Keratinocyte (primary cell): ENCODE data around the gene FNDC10. TPM values are rescaled to one million over a fixed set of nuclear protein-coding genes. Genes with fewer than 3 reads are reported as not detected.

Experiments
- DNase-seq: peaks from one replicate; pipeline ENCODE4 v3.0.0-alpha.2; 2011; ENCODE audit warnings: low read depth, missing footprints, low spot score
- FAIRE-seq: peaks from 2 replicates; lab custom pipeline; 2011; peaks lifted over from hg19 to GRCh38; lab: Jason Lieb, UNC
- H2AFZ ChIP-seq: 2 replicates; pipeline ENCODE4 v1.6.0; 2012; ENCODE audit warnings: low read length, control low read depth, inconsistent platforms; ENCODE audit not compliant: control insufficient read depth
- H3K27ac ChIP-seq: 2 replicates; pipeline ENCODE4 v1.5.1; 2011; ENCODE audit warnings: low read length; ENCODE audit not compliant: control insufficient read depth, insufficient read depth
- H3K27me3 ChIP-seq: 3 replicates; pipeline ENCODE4 v1.6.0; 2011; ENCODE audit warnings: low read length; ENCODE audit not compliant: control insufficient read depth, insufficient read depth; ENCODE audit errors: extremely low read depth
- H3K36me3 ChIP-seq, 2 experiments: 2 replicates in 1 of 2; 3 replicates in 1 of 2; pipeline ENCODE4 v1.5.1; 2011; ENCODE audit warnings: low read length in 2 of 2, mild to moderate bottlenecking in 1 of 2; ENCODE audit not compliant: control insufficient read depth in 2 of 2, insufficient read depth in 2 of 2; ENCODE audit errors: extremely low read depth in 1 of 2
- H3K4me1 ChIP-seq: 3 replicates; pipeline ENCODE4 v1.5.1; 2011; ENCODE audit warnings: low read length; ENCODE audit not compliant: control insufficient read depth, insufficient read depth; ENCODE audit errors: extremely low read depth
- H3K4me2 ChIP-seq: 3 replicates; pipeline ENCODE4 v1.6.0; 2011; ENCODE audit warnings: low read depth, low read length; ENCODE audit not compliant: control insufficient read depth, insufficient read depth; ENCODE audit errors: extremely low read depth
- H3K4me3 ChIP-seq, 3 experiments: fragments of 200-600 bp in 1 of 3; sonication (generic) in 1 of 3; 2 replicates in 2 of 3; 3 replicates in 1 of 3; pipeline ENCODE4 v1.5.1; 2011 to 2016; ENCODE audit warnings: low read length in 3 of 3, mild to moderate bottlenecking in 3 of 3, control low read depth in 2 of 3, inconsistent platforms in 1 of 3, low read depth in 1 of 3, mixed read lengths in 1 of 3, mixed run types in 1 of 3, moderate library complexity in 1 of 3; ENCODE audit not compliant: control insufficient read depth in 2 of 3, insufficient read depth in 2 of 3; ENCODE audit errors: extremely low read depth in 1 of 3
- H3K79me2 ChIP-seq: 2 replicates; pipeline ENCODE4 v1.6.0; 2012; ENCODE audit warnings: low read length; ENCODE audit not compliant: control insufficient read depth, insufficient read depth
- H3K9ac ChIP-seq: 3 replicates; pipeline ENCODE4 v1.6.0; 2011; ENCODE audit warnings: low read length; ENCODE audit not compliant: control insufficient read depth, insufficient read depth; ENCODE audit errors: extremely low read depth
- H3K9me1 ChIP-seq: 3 replicates; pipeline ENCODE4 v1.6.0; 2011; ENCODE audit warnings: low read length; ENCODE audit not compliant: control insufficient read depth, insufficient read depth; ENCODE audit errors: extremely low read depth
- H3K9me3 ChIP-seq: 2 replicates; pipeline ENCODE4 v1.5.1; 2012; ENCODE audit warnings: low read depth, low read length; ENCODE audit not compliant: control insufficient read depth
- H4K20me1 ChIP-seq: 3 replicates; pipeline ENCODE4 v1.6.0; 2011; ENCODE audit warnings: low read length; ENCODE audit not compliant: control insufficient read depth, insufficient read depth; ENCODE audit errors: extremely low read depth
- EZH2 ChIP-seq: IDR thresholded peaks from one replicate; pipeline ENCODE4 v1.6.1; 2012; ENCODE audit warnings: inconsistent platforms, mild to moderate bottlenecking, low read length, moderate library complexity
- dilution Hi-C: fragments of 300-500 bp; cut with MboI; formaldehyde crosslinking; loops from one replicate; pipeline ENCODE4 v1.7.0; 2020; ENCODE audit warnings: low sequenced_read_pairs; ENCODE audit not compliant: extremely low pct_ligation_motif_present
- polyA plus RNA-seq, 5 experiments: library from polyadenylated mRNA; depleted of rRNA in 3 of 5; stranded (reverse) in 3 of 5; stranded (forward) in 1 of 5; unstranded in 1 of 5; fragments of >200 nt; gene quantifications; 1 replicate in 1 of 5; 2 replicates in 3 of 5; 3 replicates in 1 of 5; pipeline versions ENCODE4 v1.2.1 to v1.2.3, GENCODE V29; 2011 to 2012; ENCODE audit warnings: missing spikeins in 2 of 5, low read depth in 1 of 5, low replicate concordance in 1 of 5
- TF ChIP-seq, protein P1 (sequence below), 3 experiments: IDR thresholded peaks in 1 of 3; conservative IDR thresholded peaks in 1 of 3; optimal IDR thresholded peaks in 1 of 3; 2 replicates in 2 of 3; 3 replicates in 1 of 3; pipeline versions ENCODE3 to v1.5.1; 2011; ENCODE audit warnings: low read length in 3 of 3, mild to moderate bottlenecking in 3 of 3, moderate library complexity in 2 of 3, control low read depth in 1 of 3, inconsistent platforms in 1 of 3; ENCODE audit not compliant: insufficient read depth in 2 of 3; ENCODE audit errors: extremely low read depth in 1 of 3

Gene FNDC10
- polyA plus RNA-seq, 1 donor (not counting 4 experiments of a cell fraction or from before 2014, with no cell fraction given): 1.2 TPM

DNA sequence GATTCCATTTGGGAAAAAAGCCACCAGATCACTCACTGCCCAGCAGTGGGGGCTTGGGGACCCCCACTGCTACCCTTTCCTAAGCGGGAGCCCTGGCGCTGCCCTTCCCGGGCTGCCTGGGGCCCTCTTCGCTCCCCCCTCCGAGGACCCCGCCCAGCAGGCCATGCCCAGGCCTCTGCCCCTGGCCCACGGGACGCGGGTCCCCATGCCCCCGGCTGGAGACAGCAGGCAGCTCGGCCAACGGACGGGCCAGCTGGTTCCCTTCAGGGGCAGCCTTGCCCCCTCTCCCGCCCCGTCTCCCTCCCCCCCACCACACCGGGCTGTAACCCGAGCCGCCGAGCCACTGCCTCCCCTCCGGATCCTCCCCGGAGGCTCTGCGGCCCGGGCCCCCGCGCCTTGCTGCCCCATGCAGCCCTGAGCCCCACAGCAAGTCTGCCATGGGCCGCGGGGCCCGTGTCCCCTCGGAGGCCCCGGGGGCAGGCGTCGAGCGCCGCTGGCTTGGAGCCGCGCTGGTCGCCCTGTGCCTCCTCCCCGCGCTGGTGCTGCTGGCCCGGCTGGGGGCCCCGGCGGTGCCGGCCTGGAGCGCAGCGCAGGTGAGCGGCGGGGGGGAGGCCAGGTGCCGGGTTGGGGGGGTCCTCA lies 32.0 kb upstream of the FNDC10 start, which contains the start of gene MMP23B:
Gene MMP23B, plus strand, starts transcription at position 392 of the 639 bp plus-strand sequence. Its CDS starts 46 bp downstream, at position 438.
- H2AFZ ChIP-seq: no peak within 1 kb of the TSS
- peak; percentile 32 for TF ChIP-seq EZH2
- TF ChIP-seq, protein P1, sequence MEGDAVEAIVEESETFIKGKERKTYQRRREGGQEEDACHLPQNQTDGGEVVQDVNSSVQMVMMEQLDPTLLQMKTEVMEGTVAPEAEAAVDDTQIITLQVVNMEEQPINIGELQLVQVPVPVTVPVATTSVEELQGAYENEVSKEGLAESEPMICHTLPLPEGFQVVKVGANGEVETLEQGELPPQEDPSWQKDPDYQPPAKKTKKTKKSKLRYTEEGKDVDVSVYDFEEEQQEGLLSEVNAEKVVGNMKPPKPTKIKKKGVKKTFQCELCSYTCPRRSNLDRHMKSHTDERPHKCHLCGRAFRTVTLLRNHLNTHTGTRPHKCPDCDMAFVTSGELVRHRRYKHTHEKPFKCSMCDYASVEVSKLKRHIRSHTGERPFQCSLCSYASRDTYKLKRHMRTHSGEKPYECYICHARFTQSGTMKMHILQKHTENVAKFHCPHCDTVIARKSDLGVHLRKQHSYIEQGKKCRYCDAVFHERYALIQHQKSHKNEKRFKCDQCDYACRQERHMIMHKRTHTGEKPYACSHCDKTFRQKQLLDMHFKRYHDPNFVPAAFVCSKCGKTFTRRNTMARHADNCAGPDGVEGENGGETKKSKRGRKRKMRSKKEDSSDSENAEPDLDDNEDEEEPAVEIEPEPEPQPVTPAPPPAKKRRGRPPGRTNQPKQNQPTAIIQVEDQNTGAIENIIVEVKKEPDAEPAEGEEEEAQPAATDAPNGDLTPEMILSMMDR (optimal IDR thresholded peaks at IDR 0.05 in 1 of 3, IDR thresholded peaks at IDR 0.05 in 1 of 3, conservative IDR thresholded peaks at IDR 0.05 in 1 of 3; ENCODE audit: extremely low read depth in 1 of 3, insufficient read depth in 2 of 3, low read length in 3 of 3): no peak
- no peak within 1 kb of the TSS for H3K4me3 ChIP-seq
- no peaks in the 10 kb centered on the region for H3K9me3 ChIP-seq
- no peak for FAIRE-seq
- peaks cover 18% of the 10 kb centered on the region for H3K4me1 ChIP-seq
- H3K9ac ChIP-seq: no peak within 1 kb of the TSS
- H3K9me1 ChIP-seq: no peaks in the 10 kb centered on the region
- DNase-seq: no peak
- H3K36me3 ChIP-seq: no peaks in the 10 kb centered on the region
- dilution Hi-C loops: no loop called here
- H3K79me2 ChIP-seq: no peaks in the 10 kb centered on the region
- H3K27me3 ChIP-seq: peaks cover 15% of the 10 kb centered on the region
- H4K20me1 ChIP-seq: no peaks in the 10 kb centered on the region
- no peak within 1 kb of the TSS for H3K4me2 ChIP-seq
- no peak within 1 kb of the TSS for H3K27ac ChIP-seq

DNA sequence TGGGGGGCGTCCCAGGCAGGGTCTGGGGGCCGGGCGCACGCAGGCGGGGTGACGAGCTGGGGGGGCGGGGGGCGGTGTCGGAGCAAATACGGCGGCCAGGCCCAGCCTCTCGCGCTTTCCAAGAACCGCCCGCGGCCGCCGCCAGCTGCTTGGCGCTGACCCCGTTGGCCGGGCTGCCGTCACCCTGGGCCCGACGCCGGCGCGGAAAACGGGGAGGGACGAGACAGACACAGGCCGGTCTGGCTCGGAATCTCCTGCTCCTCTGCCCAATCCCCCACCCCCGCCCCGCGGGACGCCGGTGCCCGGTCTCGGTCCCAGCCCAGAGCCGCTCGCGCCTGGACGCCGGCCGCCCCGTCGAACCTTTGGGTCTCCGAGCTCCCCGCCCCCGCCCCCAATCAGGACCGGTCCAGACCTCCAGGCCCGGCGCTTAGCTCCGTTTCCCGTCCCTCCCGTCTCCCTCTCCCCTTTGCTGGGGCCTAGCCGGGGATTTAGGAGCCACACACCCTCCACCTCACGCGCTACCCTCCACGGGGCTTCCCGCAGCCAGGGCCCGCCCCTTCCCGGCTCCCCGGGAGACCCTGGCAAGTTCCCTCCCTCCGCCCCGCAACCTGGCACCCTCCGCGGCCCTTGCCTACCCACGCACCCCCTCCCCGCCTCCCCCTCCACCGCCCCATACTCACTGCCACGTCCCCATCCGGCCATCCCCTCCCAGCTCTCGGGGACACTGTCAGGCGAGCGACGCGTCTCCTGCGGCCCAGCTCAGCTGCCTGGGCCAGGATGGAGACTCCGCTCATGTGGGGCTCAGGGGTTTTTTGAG lies 31.2 kb upstream of the FNDC10 start:
- Histone ChIP-seq H4K20me1 (no peaks in the 10 kb centered on the region), H3K9ac (no peak overlapping the region), H3K79me2 (no peaks in the 10 kb centered on the region), H3K4me1 (peaks cover 18% of the 10 kb centered on the region), H3K27me3 (peaks cover 15% of the 10 kb centered on the region), H3K4me2 (no peak overlapping the region), H2AFZ (no peak overlapping the region), H3K27ac (no peak overlapping the region), H3K9me3 (no peaks in the 10 kb centered on the region), H3K36me3 (no peaks in the 10 kb centered on the region), H3K9me1 (no peaks in the 10 kb centered on the region), H3K4me3 (no peak overlapping the region)
- TF ChIP-seq EZH2: no peak
- DNase-seq: no peak
- dilution Hi-C loops: no loop called here
- FAIRE-seq: no peak
